IPS DF 6.9 (cell line): ENCODE results near the gene ITPR1.

ENCODE experiments used
- DNase-seq: peaks from one replicate; pipeline ENCODE4 v3.0.0-alpha.2; 2013; ENCODE audit warnings: low read depth, low spot score
- H3K27ac ChIP-seq: one replicate; pipeline ENCODE4 v1.5.1; 2013; ENCODE audit warnings: low read length, control low read depth
- H3K27me3 ChIP-seq: 2 replicates; pipeline ENCODE4 v1.6.1; 2013; ENCODE audit warnings: mild to moderate bottlenecking, low read length; ENCODE audit not compliant: control insufficient read depth, insufficient read depth
- H3K36me3 ChIP-seq: 2 replicates; pipeline ENCODE4 v1.6.1; 2013; ENCODE audit warnings: low read length; ENCODE audit not compliant: control insufficient read depth, insufficient read depth
- H3K4me1 ChIP-seq: 2 replicates; pipeline ENCODE4 v1.6.1; 2013; ENCODE audit warnings: low read length; ENCODE audit not compliant: control insufficient read depth, insufficient read depth
- H3K4me3 ChIP-seq: 2 replicates; pipeline ENCODE4 v1.5.1; 2013; ENCODE audit warnings: mild to moderate bottlenecking, low read length
- H3K9me3 ChIP-seq: 2 replicates; pipeline ENCODE4 v1.6.1; 2013; ENCODE audit warnings: low read length, inconsistent platforms; ENCODE audit not compliant: control insufficient read depth, insufficient read depth
- WGBS: extraction: QIAGEN DNeasy Blood & Tissue Kit; methylation state at CpG from one replicate; pipeline ENCODE4 v1.1.7; 2013; ENCODE audit warnings: mixed read lengths, missing lambda C conversion rate; ENCODE audit not compliant: insufficient read length, insufficient coverage; 5-methylcytosine and 5-hydroxymethylcytosine counted together

Gene ITPR1

DNA sequence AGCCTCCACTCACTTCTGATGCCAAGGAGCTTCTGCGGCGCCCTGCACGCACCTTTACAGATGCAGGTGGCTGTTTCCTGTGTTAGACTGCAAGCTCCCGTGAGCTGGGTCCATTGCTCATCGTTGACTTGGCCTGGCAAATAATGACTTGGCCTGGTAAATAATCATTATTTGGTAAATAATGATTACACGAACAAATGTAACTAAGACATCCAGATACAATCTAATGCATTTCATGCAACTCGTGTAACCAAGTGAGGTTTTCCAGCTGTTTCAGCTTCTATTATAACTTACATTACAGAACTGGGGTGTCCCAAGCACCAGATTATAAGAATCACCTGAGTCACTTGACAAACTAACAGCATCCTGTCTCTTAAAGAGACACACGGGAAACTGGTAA, 394.0 kb downstream of the ITPR1 start:
- Histone ChIP-seq H3K27me3 (no peaks in the 10 kb centered on the region), H3K27ac (no peak overlapping the region), H3K36me3 (no peaks in the 10 kb centered on the region), H3K4me3 (no peak overlapping the region), H3K4me1 (no peaks in the 10 kb centered on the region), H3K9me3 (no peaks in the 10 kb centered on the region)
- WGBS: no CpG with 5 or more reads among the region's 8 CpGs
- no peak for DNase-seq

DNA sequence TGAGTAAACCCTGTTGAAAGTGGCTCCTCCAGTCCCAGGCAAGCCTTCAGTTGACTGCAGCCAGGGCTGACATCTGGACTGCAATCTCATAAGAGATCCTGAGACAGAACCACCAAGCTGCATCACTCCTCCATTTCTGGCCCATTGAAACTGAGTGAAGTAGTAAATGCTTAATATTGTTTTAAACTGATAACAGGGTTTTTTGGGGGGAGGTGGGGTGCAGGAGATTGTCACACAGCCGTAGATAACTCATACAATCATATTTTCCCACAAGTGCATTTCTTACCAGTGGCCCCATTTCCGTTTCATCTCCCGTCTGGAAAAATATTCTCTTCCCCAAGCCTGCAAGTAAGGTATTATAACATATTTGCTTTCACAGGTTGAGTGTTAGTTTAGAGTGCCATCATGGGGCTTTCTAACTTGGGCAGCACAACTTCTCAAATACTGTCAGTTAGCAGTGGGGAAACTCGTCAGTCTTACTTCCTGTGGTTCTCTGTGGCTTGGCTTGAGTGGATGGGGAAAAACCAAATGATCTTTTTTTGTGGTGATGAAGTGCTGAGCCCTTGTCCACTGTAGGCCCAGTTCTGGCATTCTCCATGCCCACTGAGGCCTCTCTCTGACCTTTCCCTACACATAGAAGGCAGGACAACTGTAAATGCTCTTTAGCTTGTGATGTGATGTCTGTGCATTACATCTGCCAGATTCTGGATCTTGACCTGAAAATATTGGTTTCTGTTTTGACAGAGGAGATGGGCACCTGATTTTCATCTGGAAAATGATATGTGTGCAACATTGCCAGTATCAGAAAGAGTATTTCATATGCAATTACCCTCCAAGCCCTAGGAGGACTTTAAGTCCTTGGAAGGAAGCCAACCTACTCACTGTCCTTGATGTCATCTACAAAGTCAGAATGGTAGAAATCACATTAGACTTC, 396.0 kb downstream of the ITPR1 start:
- Histone ChIP-seq H3K27ac (no peak overlapping the region), H3K4me3 (no peak overlapping the region), H3K4me1 (no peaks in the 10 kb centered on the region), H3K27me3 (no peaks in the 10 kb centered on the region), H3K9me3 (no peaks in the 10 kb centered on the region), H3K36me3 (no peaks in the 10 kb centered on the region)
- DNase-seq: no peak
- no CpG with 5 or more reads among the region's 4 CpGs for WGBS

DNA sequence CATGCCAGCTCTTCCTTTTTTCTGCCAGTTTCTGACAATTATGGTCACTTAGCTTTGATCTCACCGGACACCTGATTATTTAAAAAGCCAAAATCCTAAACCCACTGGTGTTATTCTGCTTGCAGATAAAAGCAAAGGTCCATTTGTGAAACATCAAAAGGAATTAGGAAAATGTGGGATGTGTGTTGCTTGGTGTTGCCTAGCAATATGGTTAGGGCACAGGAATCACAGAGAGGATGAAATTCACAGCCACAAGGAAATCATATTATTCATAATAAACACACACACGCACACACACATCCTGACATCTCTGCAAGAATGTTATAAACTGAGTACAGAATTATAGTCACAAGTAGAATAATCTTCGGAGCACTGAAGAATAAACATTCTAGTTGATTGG, 396.7 kb downstream of the ITPR1 start:
- no peaks in the 10 kb centered on the region for H3K36me3 ChIP-seq
- no peaks in the 10 kb centered on the region for H3K9me3 ChIP-seq
- no peak for DNase-seq
- no peak overlapping the region for H3K4me3 ChIP-seq
- no peak overlapping the region for H3K27ac ChIP-seq
- H3K4me1 ChIP-seq: no peaks in the 10 kb centered on the region
- WGBS: no CpG with 5 or more reads among the region's 3 CpGs
- no peaks in the 10 kb centered on the region for H3K27me3 ChIP-seq

- Histone ChIP-seq H3K9me3 (no peaks in the 10 kb centered on the region), H3K36me3 (no peaks in the 10 kb centered on the region), H3K27me3 (no peaks in the 10 kb centered on the region), H3K4me3 (no peak overlapping the region), H3K27ac (no peak overlapping the region), H3K4me1 (no peaks in the 10 kb centered on the region)
- no CpG with 5 or more reads among the region's 10 CpGs for WGBS
- DNase-seq: no peak
These were observed 401.9 kb downstream of the ITPR1 start for GRCh38 chr3:4894891-4895530.

DNA sequence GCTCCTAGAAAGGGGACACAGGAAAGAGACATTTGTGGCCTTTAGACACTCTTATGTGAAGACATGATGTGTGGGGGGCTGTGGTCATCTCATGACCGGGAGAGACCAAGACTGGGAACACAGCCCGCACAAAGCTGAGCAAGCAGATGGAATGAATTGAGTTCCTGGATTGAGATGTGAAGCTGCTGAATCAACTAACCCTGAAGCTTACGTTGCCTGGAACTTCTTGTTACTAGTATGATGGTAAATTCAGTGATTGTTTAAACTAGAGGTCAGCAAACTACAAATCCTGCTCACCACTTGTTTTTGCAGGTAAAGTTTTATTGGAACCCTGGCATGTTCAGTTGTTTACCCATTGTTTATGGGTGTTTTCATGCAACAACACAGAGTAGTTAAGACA, 402.7 kb downstream of the ITPR1 start:
- Histone ChIP-seq H3K27ac (no peak overlapping the region), H3K36me3 (no peaks in the 10 kb centered on the region), H3K9me3 (no peaks in the 10 kb centered on the region), H3K4me1 (no peaks in the 10 kb centered on the region), H3K4me3 (no peak overlapping the region), H3K27me3 (no peaks in the 10 kb centered on the region)
- no peak for DNase-seq
- no CpG with 5 or more reads among the region's 3 CpGs for WGBS
